Inferior parietal cortex (tissue), 1 donor: ENCODE data around the gene BCL3.

Experiments
- DNase-seq: peaks from one replicate; pipeline ENCODE4 v3.0.0-alpha.2; 2016; ENCODE audit errors: extremely low spot score

Gene BCL3

DNA sequence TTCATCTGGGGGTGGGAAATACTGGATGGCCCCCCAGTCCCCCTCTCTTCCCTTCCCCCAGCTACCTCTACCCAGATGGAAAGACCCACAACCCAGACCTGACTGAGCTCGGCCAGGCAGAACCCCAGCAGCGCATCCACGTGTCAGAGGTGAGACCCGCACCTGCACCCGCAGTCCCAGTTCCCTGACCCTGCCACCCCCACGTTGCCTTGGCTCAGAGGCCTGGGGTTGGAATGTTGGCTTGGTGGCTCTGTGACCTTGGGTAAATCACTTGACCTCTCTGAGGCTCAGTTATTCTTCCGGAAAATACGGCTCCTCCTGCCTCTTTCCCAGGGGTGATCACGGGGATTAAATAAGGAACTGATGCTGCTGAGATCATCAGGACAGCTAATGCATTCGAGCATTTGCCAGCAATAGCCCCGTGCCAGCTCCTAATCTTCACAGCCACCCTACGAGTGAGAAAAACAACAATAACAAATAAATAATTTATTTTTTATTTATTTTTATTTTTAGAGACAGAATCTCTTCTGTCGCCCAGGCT lies 41.5 kb downstream of the BCL3 start:
- DNase-seq: no peak

DNA sequence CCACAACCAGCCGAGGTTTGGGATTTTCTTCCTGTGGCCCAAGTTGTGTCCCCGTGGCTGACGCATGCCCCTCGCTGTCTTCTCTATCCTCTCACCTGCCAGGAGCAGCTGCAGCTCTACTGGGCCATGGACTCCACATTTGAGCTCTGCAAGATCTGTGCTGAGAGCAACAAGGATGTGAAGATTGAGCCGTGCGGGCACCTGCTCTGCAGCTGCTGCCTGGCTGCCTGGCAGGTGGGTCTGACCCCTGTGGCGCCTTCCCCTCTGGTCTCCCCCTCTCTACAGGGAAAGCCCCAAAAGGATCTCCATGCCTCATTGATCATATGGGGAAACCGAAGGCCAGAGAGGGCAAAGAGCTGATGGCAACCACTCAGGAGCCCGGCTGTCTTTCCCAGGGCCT lies 43.8 kb downstream of the BCL3 start:
- no peak for DNase-seq

DNA sequence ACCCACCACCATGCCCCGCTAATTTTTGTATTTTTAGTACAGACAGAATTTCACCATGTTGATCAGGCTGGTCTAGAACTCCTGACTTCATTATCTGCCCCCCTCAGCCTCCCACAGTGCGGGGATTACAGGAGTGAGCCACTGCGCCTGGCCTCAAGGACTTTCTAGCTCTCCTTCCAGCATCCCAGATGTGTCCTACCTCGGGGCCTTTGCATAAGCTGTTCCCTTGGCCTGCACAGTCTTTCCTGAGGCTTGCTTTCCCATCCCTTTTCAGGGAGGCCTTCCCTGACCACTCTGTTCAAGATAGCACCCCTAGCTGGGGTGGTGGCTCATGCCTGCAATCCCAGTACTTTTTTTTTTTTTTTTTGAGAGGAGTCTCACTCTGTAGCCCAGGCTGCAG lies 46.1 kb downstream of the BCL3 start:
- no peak for DNase-seq

DNA sequence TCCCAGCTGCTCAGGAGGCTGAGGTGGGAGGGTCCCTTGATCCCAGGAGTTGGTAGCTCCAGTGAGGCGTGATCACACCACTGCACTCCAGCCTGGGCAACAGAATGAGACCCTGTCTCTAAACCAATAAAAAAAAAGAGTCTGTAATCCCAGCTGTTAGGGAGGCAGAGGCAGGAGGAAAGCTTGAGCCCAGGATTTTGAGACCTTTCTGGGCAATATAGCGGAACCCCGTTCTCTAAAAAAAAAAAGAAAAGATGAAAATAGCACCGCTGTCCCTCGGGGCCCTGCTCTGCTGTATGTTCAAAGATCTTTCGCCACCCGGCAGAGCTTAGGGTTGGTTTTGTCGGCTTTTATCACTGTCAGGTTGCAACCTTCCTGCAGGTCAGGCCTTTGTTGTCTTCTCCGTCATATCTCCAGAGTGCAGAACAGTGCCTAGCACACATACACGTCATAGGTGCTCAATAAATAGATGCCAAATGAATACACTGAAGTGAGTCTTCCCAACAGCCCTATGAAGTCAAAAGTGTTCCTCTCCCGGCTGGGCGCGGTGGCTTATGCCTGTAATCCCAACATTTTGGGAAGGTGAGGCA lies 47.0 kb downstream of the BCL3 start:
- DNase-seq: no peak

DNA sequence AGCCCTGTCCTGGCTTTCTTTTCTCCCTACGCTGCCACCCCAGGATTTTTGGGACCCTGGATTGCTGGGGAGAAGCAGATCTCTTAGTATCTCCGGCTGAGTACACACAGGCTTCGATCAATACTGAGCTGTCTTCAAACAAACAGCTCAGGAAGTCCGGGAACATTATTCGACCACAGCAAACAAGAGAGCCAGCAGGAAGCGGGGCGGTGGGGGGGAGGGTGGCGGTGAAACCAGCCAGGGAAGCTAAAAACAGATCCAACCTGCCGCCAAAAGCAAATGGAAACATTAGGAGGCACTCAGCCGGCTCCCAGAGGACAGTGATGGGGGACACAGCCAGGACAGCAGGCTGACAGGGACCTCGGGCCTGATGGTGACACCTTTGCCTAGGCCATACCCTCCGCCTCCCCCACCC lies 48.2 kb downstream of the BCL3 start:
- DNase-seq: no peak

DNA sequence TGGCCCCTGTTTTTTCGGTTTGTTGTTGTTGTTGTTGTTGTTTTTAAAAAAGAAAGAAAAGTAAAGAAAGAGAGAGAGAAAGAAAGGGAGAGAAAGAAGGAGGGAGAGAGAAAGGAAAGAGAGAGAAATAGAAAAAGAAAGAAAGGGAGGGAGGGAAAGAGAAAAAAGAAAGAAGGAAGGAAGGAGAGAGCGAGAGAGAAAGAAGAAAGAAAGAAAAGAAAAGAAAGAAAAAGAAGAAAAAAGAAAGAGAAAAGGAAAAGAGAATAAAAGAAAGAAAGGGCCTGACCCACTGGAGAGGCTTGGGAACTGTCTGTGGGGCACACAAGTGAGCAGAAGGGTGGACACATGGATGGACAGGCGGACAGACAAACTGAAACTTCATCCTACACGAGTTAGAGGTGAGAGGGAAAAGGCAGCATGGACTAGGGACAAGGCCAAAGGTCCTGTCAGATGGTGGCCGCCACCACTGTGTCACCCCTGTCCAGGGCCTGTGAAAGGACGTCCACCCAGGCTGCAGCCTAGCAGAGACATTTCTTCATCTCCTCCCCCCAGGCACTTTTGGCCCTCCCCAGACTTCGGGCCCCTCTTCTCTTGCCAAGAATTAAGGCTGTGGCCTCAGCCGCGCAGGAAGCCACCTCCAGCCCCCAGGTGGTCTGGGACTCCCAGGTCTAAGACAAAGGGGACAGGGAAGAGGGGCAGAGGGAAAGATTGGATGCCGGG lies 51.3 kb downstream of the BCL3 start:
- no peak for DNase-seq

DNA sequence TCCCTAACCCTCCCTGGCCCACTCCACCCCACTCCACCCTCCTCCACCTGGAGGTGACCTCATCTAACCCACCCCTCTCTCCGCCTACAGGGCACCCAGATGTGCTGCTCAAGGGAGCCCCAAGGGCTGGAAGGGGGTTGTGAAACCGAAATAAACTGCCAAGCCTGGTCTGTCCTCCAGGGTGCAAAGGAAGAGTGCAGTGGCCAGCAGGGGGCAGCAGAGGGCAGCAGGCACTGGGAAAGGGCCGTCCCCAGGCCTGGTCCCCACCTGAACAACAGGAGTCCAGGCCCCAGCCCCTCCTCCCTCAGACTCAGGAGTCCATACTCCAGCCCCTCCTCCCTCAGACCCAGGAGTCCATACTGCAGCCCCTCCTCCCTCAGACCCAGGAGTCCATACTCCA lies 52.0 kb downstream of the BCL3 start:
- DNase-seq: peak; percentile 68

DNA sequence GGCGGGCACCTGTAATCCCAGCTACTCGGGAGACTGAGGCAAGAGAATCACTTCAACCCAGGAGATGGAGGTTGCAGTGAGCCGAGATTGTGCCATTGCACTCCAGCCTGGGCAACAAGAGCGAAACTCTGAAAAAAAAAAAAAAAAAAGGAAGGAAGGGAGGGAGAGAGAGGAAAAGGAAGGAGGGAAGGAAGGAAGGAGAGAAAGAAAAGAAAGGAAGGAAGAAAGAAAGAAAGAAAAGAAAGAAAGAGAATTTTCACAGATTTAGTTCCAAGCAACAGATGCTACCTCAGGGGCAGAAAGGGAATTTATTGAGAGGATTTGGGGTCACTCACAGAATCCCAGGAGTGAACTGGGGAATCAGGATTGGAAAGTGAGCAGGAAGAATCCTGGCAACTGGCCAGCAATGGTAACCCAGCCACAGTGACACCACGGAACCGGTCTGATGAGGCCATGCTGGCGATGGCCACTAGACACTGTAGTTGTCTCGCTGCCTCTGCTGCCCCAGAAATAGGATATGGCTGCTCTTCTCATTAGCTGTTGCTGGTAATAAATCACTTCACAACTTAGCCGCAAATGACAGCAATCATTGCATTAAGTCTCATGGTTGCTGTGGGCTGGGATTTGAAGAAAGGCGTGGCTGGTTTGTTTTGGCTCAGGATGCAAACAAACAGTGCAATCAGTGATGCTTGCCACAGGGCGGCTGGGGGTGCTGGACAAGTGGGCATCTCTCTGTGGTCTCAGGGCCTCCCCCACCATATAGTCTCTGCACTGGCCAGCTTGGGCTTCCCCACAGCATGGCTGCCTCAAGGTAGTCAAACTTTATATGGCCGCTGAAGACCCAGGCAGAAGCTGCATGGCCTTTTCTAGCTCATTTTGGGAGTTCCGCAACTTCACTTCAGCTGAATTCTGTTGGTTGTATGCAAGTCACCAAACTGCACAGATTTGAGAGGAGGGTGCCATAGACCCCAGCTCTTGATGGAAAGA lies 55.2 kb downstream of the BCL3 start:
- no peak for DNase-seq

DNA sequence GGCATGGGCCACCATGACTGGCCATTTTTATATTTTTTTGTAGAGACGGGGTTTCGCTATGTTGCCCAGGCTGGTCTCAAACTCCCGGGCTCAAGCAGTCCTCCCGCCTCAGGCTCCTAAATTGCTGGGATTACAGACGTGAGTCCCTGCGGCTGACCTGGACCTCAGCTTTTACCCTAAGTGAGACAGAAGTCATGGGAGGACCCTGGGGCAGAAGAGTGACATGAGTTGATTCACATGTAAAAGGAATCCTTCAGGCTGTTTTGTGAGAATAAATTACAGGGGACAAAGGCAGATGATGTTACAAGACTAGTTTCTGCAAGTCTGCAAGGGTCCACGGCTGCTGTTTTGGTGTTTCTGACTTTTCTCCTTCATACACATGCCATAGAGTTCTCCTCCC lies 57.8 kb downstream of the BCL3 start:
- DNase-seq: no peak

DNA sequence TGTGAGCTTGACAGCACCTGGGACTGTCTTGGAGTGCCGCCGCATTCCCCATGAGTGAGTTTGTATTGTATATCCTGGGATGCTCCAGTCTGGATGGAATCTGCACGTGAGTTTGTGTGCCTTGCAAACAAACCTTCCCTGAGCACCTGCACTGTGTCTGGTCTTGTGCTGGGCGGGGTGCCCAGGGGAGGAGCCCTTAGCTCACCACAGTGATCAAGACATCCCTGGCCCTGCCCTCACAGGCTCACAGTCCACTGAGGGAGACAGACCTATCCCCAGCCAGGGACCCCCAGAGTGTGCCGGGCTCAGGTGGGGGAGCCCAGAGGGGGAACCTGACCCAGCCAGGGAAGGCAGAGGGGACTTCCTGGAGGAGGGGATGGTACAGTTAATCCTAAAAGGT lies 58.7 kb downstream of the BCL3 start:
- no peak for DNase-seq

DNA sequence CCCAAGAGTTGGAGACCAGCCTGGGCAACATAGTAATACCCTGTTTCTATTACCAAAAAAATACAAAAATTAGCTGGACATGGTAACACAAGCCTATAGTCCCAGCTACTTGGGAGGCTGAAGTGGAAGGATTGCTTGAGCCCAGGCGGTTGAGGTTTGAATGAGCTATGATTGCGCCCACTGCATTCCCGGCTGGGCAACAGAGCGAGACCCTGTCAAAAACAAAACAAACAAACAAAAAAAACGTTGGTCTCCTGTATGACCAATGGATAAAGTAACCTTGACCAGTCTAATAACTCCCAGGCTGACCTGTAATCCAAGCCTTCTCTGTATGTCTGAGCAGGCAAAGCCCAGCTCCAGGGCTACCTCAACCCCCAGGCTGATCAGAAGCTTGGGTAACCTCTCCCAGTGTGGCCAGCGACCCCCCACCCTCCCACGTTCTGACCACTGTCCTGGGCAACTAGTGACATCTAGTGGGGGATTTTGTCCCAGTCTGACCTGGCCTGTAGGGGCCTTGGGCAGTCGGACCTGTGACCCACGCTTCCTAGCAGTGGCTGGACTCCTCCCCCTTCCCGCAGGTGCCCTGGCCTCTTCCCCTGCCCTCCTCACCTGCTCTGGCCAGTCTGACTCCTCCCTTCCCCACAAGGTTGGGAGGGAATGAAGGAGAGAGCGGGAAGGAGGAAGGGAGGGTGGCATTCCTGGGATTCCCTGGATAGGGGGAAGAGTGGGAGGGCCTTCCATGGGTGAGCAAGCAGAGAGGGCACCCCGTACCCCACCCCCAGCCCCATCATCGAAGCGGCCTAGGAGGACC lies 59.3 kb downstream of the BCL3 start:
- peak; percentile 19 for DNase-seq

DNA sequence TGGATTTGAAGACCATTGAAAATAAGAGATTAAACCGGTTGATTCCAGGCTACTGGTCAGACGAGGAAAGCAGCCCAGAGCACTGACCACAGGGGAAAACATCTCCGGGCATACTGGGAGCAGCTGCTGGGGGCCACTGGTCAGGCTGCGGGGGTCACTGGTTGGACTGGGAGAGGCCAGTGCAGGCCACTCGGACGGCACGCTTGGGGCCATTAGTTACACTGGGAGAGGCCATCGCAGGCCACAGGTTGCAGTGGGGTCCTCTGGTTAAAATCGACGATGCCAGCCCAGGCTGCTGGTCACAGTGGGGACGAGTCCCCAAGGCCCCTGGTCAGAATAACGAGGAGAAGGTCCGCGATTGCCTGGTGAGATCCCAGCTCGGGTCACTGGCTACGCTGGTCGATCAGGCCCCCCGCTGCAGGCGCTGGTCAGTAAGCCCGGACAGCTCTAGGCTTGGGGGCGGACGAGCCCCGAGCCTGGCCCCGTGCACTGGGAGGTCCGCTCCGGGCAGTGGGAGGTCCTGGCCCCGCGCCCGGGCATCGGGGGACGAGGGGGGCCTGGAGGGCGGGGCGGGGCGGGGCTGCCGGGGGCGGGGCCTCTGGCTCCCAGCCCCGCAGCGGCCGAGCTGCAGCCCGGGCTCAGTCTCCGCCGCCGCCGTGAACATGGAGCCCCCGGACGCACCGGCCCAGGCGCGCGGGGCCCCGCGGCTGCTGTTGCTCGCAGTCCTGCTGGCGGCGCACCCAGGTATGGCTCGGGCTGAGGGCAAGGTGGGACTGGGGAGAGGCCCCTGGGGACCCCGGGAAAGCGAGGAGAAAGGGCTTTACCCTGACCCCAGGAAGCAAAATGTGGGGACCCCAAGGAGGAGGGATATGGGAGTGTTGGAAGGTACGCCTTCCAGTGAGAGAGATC lies 60.2 kb downstream of the BCL3 start, which contains the start of gene BCAM:
BCAM (plus strand) TSS at position 641 of the 909 bp plus-strand sequence; CDS start at position 663, 22 bp downstream.
- no peak for DNase-seq
